ENCODE measurements around the gene SHROOM3.

- TF ChIP-seq CTCF (conservative IDR thresholded peaks at IDR 0.05; ENCODE audit: low read depth in 2 of 2), result no peak
- no peak for TF ChIP-seq POLR2AphosphoS5 (IDR thresholded peaks at IDR 0.05; ENCODE audit: low read depth)
- TF ChIP-seq EZH2 (IDR thresholded peaks at IDR 0.05; ENCODE audit: low read depth, unreplicated experiment), result no peak
- TF ChIP-seq ZNF114 (CRISPR knock-in tag; IDR thresholded peaks at IDR 0.05), result no peak
- TF ChIP-seq EZH2phosphoT487 (IDR thresholded peaks at IDR 0.05; ENCODE audit: unreplicated experiment), result no peak
- no peak for TF ChIP-seq REST (IDR thresholded peaks at IDR 0.05; ENCODE audit: unreplicated experiment)
- TF ChIP-seq ZNF331 (CRISPR knock-in tag; IDR thresholded peaks at IDR 0.05; ENCODE audit: low read depth), result no peak
- no peak for TF ChIP-seq CREB1 (CRISPR knock-in tag; IDR thresholded peaks at IDR 0.05; ENCODE audit: low read depth)
- no peak for TF ChIP-seq NANOG (IDR thresholded peaks at IDR 0.05; ENCODE audit: borderline replicate concordance)
- TF ChIP-seq STAT1 (IDR thresholded peaks at IDR 0.05; ENCODE audit: unreplicated experiment), result no peak
- TF ChIP-seq ZNF462 (CRISPR knock-in tag; IDR thresholded peaks at IDR 0.05), result no peak
- TF ChIP-seq ETS1 (IDR thresholded peaks at IDR 0.05), result no peak
Observed at GRCh38 chr4:76740866-76741662, 306.0 kb downstream of the SHROOM3 start.

All from GM23338 (cell line).